ENCODE measurements around the gene RTEL1.
A peak's percentile ranks its signal among the peaks of the same experiment; 100 is the strongest.

Gene RTEL1

DNA sequence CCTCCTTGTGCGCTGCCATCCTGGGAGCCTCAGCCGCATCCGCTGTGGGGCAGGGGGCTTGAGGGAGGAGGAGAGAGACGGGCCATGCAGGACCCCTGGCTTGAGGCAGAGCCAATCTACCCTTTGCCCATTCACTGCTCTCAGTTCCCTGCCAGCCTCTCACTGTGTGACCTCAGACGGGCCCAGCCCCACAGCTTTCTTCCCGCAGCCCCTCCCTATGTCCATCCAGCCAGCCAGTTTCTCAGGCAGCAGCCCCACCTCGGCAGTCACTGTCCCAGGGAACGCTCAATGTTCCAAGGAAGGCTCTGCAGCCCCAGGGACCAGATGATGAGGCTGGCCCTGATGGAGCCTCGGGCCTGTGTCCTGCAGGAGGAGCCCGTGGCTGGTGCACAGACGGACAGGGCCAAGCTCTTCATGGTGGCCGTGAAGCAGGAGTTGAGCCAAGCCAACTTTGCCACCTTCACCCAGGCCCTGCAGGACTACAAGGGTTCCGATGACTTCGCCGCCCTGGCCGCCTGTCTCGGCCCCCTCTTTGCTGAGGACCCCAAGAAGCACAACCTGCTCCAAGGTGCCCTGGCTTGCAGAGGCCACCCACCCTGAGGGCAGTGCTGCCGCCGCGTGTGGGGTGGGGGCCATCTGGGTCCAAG lies 34.4 kb downstream of the RTEL1 start:
- DNase-seq (ENCODE audit: low read depth): no peak
- TF ChIP-seq, protein P1, sequence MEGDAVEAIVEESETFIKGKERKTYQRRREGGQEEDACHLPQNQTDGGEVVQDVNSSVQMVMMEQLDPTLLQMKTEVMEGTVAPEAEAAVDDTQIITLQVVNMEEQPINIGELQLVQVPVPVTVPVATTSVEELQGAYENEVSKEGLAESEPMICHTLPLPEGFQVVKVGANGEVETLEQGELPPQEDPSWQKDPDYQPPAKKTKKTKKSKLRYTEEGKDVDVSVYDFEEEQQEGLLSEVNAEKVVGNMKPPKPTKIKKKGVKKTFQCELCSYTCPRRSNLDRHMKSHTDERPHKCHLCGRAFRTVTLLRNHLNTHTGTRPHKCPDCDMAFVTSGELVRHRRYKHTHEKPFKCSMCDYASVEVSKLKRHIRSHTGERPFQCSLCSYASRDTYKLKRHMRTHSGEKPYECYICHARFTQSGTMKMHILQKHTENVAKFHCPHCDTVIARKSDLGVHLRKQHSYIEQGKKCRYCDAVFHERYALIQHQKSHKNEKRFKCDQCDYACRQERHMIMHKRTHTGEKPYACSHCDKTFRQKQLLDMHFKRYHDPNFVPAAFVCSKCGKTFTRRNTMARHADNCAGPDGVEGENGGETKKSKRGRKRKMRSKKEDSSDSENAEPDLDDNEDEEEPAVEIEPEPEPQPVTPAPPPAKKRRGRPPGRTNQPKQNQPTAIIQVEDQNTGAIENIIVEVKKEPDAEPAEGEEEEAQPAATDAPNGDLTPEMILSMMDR (IDR thresholded peaks at IDR 0.05; ENCODE audit: control insufficient read depth, extremely low read depth, insufficient read depth): peak; percentile 12; the same call in 1 of the 2 replicates
- H3K4me3 ChIP-seq (ENCODE audit: low read depth, low read length): no peak overlapping the region

DNA sequence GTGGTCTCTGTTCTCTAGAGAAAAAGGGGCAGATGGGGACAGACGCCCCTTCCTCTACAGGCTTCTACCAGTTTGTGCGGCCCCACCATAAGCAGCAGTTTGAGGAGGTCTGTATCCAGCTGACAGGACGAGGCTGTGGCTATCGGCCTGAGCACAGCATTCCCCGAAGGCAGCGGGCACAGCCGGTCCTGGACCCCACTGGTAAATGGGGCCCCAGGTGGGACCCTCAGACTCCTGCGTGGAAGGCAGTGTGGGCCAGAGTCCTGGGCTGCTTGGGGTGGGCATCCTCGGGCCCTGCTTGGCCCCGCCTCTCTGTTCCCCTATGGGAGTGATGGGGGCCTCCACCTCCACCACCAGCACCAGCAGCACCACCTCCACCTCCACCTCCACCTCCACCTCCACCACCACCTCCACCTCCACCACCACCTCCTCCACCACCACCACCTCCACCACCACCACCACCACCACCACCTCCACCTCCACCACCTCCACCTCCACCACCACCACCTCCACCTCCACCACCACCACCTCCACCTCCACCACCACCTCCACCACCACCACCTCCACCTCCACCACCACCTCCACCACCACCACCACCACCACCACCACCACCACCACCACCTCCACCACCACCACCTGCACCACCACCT lies 35.1 kb downstream of the RTEL1 start:
- DNase-seq (ENCODE audit: low read depth): no peak
- TF ChIP-seq, protein P1 (IDR thresholded peaks at IDR 0.05; ENCODE audit: control insufficient read depth, extremely low read depth, insufficient read depth): no peak
- H3K4me3 ChIP-seq (ENCODE audit: low read depth, low read length): no peak overlapping the region

DNA sequence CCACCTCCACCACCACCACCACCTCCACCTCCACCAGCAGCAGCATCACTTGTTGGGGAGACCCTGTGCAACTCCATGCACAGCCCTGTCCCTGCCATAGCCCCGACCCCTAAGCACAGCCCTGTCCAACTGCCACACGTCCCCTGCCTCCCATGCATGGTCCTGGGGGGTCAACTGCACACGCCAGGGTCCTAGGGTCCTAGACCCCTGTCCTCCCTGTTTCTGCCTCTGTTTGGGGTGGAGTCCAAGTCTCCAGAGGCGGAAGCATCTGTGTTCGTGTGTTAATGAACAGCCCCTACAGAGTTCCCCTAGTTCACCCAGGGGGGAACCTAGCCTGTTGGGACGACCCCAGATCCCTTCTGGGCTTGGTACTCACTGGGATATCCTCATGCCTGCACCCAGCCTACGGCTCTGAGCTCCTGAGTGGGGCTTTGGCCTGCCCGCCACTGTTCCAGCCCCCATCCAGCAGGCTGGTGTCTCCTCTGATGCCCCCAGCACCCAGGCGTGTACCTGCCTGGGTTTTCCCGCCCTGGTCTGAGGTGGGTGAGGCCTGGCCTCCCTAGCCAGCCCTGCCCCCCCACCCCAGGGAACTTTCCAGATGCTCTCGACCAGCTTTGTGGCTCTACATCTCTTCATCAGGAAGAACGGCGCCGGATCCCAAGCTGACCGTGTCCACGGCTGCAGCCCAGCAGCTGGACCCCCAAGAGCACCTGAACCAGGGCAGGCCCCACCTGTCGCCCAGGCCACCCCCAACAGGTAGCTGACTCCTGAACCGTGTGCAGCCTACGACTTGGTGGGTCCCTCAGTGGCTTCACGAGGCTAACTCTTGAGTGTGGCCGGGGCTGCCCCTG lies 35.8 kb downstream of the RTEL1 start:
- H3K4me3 ChIP-seq (ENCODE audit: low read depth, low read length): no peak overlapping the region
- TF ChIP-seq, protein P1 (IDR thresholded peaks at IDR 0.05; ENCODE audit: control insufficient read depth, extremely low read depth, insufficient read depth): no peak
- DNase-seq (ENCODE audit: low read depth): no peak

DNA sequence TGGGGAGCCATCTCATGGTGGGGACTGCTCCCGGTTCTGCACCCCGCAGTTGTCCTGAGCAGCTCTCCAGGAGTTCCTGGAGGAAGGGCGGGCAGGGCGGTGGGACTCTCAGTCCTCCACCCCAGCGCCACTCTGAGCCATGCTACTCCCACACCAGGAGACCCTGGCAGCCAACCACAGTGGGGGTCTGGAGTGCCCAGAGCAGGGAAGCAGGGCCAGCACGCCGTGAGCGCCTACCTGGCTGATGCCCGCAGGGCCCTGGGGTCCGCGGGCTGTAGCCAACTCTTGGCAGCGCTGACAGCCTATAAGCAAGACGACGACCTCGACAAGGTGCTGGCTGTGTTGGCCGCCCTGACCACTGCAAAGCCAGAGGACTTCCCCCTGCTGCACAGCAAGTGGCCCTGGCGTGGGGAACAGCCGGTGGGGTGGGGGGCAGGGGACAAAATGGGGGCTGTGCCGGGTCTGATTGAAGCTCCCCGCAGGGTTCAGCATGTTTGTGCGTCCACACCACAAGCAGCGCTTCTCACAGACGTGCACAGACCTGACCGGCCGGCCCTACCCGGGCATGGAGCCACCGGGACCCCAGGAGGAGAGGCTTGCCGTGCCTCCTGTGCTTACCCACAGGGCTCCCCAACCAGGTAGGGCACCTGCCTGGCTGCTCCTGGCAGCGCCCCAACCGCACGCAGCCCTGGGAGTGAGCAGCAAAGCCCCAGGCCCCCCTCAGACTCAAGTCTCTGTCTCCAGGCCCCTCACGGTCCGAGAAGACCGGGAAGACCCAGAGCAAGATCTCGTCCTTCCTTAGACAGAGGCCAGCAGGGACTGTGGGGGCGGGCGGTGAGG lies 36.7 kb downstream of the RTEL1 start:
- TF ChIP-seq, protein P1 (IDR thresholded peaks at IDR 0.05; ENCODE audit: control insufficient read depth, extremely low read depth, insufficient read depth): no peak
- no peak overlapping the region for H3K4me3 ChIP-seq (ENCODE audit: low read depth, low read length)
- no peak for DNase-seq (ENCODE audit: low read depth)

DNA sequence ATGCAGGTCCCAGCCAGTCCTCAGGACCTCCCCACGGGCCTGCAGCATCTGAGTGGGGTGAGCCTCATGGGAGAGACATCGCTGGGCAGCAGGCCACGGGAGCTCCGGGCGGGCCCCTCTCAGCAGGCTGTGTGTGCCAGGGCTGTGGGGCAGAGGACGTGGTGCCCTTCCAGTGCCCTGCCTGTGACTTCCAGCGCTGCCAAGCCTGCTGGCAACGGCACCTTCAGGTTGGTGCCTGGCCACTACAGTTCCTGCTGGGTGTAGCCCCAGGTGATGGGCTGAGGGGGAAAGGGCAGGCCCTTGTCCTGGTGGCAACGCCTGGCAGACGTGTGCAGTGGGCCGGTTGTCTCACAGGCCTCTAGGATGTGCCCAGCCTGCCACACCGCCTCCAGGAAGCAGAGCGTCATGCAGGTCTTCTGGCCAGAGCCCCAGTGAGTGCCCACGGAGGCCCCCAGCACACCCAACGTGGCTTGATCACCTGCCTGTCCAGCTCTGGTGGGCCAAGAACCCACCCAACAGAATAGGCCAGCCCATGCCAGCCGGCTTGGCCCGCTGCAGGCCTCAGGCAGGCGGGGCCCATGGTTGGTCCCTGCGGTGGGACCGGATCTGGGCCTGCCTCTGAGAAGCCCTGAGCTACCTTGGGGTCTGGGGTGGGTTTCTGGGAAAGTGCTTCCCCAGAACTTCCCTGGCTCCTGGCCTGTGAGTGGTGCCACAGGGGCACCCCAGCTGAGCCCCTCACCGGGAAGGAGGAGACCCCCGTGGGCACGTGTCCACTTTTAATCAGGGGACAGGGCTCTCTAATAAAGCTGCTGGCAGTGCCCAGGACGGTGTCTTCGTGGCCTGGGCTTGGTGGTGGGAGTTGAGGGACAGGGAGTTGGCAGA lies 37.6 kb downstream of the RTEL1 start:
- TF ChIP-seq, protein P1 (IDR thresholded peaks at IDR 0.05; ENCODE audit: control insufficient read depth, extremely low read depth, insufficient read depth): no peak
- DNase-seq (ENCODE audit: low read depth): no peak
- H3K4me3 ChIP-seq (ENCODE audit: low read depth, low read length): no peak overlapping the region

DNA sequence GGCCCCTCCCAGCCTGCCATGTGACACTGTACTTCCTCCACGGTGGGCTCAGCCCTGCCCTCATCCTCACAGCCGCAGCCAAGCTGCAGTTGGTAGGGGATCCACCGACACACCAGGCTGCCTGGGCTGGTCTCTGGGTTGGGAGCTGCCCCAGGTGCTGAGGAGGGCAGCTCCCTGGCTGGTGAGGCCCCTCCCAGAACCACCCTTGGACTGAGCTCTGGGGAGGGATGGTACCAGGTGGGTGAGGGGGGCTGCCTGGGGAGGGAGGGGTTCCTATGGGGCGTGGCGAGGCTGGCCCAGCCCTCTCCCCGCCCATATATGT lies 38.2 kb downstream of the RTEL1 start:
- H3K4me3 ChIP-seq (ENCODE audit: low read depth, low read length): no peak overlapping the region
- no peak for DNase-seq (ENCODE audit: low read depth)
- TF ChIP-seq, protein P1 (IDR thresholded peaks at IDR 0.05; ENCODE audit: control insufficient read depth, extremely low read depth, insufficient read depth): no peak
